Keratinocyte (primary cell): ENCODE data around the gene GBP6. TPM values are rescaled to one million over a fixed set of nuclear protein-coding genes. Genes with fewer than 3 reads are reported as not detected.
A peak's percentile ranks its signal among the peaks of the same experiment; 100 is the strongest.
"Not testable (repeated sequence)": the region's sequence is repeated elsewhere in the genome, so short reads cannot be mapped to it uniquely, and the experiment has no call there.

Experiments
- DNase-seq: peaks from one replicate; pipeline ENCODE4 v3.0.0-alpha.2; 2011; ENCODE audit warnings: low read depth, missing footprints, low spot score
- FAIRE-seq: peaks from 2 replicates; lab custom pipeline; 2011; peaks lifted over from hg19 to GRCh38; lab: Jason Lieb, UNC
- H2AFZ ChIP-seq: 2 replicates; pipeline ENCODE4 v1.6.0; 2012; ENCODE audit warnings: low read length, control low read depth, inconsistent platforms; ENCODE audit not compliant: control insufficient read depth
- H3K27ac ChIP-seq: 2 replicates; pipeline ENCODE4 v1.5.1; 2011; ENCODE audit warnings: low read length; ENCODE audit not compliant: control insufficient read depth, insufficient read depth
- H3K27me3 ChIP-seq: 3 replicates; pipeline ENCODE4 v1.6.0; 2011; ENCODE audit warnings: low read length; ENCODE audit not compliant: control insufficient read depth, insufficient read depth; ENCODE audit errors: extremely low read depth
- H3K36me3 ChIP-seq, 2 experiments: 2 replicates in 1 of 2; 3 replicates in 1 of 2; pipeline ENCODE4 v1.5.1; 2011; ENCODE audit warnings: low read length in 2 of 2, mild to moderate bottlenecking in 1 of 2; ENCODE audit not compliant: control insufficient read depth in 2 of 2, insufficient read depth in 2 of 2; ENCODE audit errors: extremely low read depth in 1 of 2
- H3K4me1 ChIP-seq: 3 replicates; pipeline ENCODE4 v1.5.1; 2011; ENCODE audit warnings: low read length; ENCODE audit not compliant: control insufficient read depth, insufficient read depth; ENCODE audit errors: extremely low read depth
- H3K4me2 ChIP-seq: 3 replicates; pipeline ENCODE4 v1.6.0; 2011; ENCODE audit warnings: low read depth, low read length; ENCODE audit not compliant: control insufficient read depth, insufficient read depth; ENCODE audit errors: extremely low read depth
- H3K4me3 ChIP-seq, 3 experiments: fragments of 200-600 bp in 1 of 3; sonication (generic) in 1 of 3; 2 replicates in 2 of 3; 3 replicates in 1 of 3; pipeline ENCODE4 v1.5.1; 2011 to 2016; ENCODE audit warnings: low read length in 3 of 3, mild to moderate bottlenecking in 3 of 3, control low read depth in 2 of 3, inconsistent platforms in 1 of 3, low read depth in 1 of 3, mixed read lengths in 1 of 3, mixed run types in 1 of 3, moderate library complexity in 1 of 3; ENCODE audit not compliant: control insufficient read depth in 2 of 3, insufficient read depth in 2 of 3; ENCODE audit errors: extremely low read depth in 1 of 3
- H3K79me2 ChIP-seq: 2 replicates; pipeline ENCODE4 v1.6.0; 2012; ENCODE audit warnings: low read length; ENCODE audit not compliant: control insufficient read depth, insufficient read depth
- H3K9ac ChIP-seq: 3 replicates; pipeline ENCODE4 v1.6.0; 2011; ENCODE audit warnings: low read length; ENCODE audit not compliant: control insufficient read depth, insufficient read depth; ENCODE audit errors: extremely low read depth
- H3K9me1 ChIP-seq: 3 replicates; pipeline ENCODE4 v1.6.0; 2011; ENCODE audit warnings: low read length; ENCODE audit not compliant: control insufficient read depth, insufficient read depth; ENCODE audit errors: extremely low read depth
- H3K9me3 ChIP-seq: 2 replicates; pipeline ENCODE4 v1.5.1; 2012; ENCODE audit warnings: low read depth, low read length; ENCODE audit not compliant: control insufficient read depth
- H4K20me1 ChIP-seq: 3 replicates; pipeline ENCODE4 v1.6.0; 2011; ENCODE audit warnings: low read length; ENCODE audit not compliant: control insufficient read depth, insufficient read depth; ENCODE audit errors: extremely low read depth
- EZH2 ChIP-seq: IDR thresholded peaks from one replicate; pipeline ENCODE4 v1.6.1; 2012; ENCODE audit warnings: inconsistent platforms, mild to moderate bottlenecking, low read length, moderate library complexity
- dilution Hi-C: fragments of 300-500 bp; cut with MboI; formaldehyde crosslinking; loops from one replicate; pipeline ENCODE4 v1.7.0; 2020; ENCODE audit warnings: low sequenced_read_pairs; ENCODE audit not compliant: extremely low pct_ligation_motif_present
- polyA plus RNA-seq, 5 experiments: library from polyadenylated mRNA; depleted of rRNA in 3 of 5; stranded (reverse) in 3 of 5; stranded (forward) in 1 of 5; unstranded in 1 of 5; fragments of >200 nt; gene quantifications; 1 replicate in 1 of 5; 2 replicates in 3 of 5; 3 replicates in 1 of 5; pipeline versions ENCODE4 v1.2.1 to v1.2.3, GENCODE V29; 2011 to 2012; ENCODE audit warnings: missing spikeins in 2 of 5, low read depth in 1 of 5, low replicate concordance in 1 of 5
- TF ChIP-seq, protein P1 (sequence below), 3 experiments: IDR thresholded peaks in 1 of 3; conservative IDR thresholded peaks in 1 of 3; optimal IDR thresholded peaks in 1 of 3; 2 replicates in 2 of 3; 3 replicates in 1 of 3; pipeline versions ENCODE3 to v1.5.1; 2011; ENCODE audit warnings: low read length in 3 of 3, mild to moderate bottlenecking in 3 of 3, moderate library complexity in 2 of 3, control low read depth in 1 of 3, inconsistent platforms in 1 of 3; ENCODE audit not compliant: insufficient read depth in 2 of 3; ENCODE audit errors: extremely low read depth in 1 of 3

GBP6 gene
- polyA plus RNA-seq, 1 donor (not counting 4 experiments of a cell fraction or from before 2014, with no cell fraction given): 9.4 TPM

DNA sequence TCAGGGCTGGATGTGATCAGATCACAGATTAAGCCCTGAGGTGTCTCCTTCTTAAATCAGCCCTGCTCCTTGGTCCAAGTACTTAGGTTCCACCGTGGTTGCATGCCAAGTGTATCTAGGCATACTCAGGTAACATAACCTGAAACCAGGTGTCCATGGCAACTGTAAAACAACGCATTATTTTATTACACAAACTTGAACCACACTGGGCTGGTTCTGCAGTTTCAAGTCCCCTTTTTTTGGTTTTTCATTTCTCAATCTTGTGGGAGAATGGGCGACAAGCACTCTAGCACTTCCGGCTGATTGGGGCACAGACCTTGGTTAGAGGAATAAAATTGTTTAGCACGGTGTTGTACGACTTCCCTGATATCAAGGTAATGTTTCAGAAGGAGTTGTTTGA is 65.2 kb downstream of the GBP6 start:
- no peak for DNase-seq
- dilution Hi-C loops: no loop called here

DNA sequence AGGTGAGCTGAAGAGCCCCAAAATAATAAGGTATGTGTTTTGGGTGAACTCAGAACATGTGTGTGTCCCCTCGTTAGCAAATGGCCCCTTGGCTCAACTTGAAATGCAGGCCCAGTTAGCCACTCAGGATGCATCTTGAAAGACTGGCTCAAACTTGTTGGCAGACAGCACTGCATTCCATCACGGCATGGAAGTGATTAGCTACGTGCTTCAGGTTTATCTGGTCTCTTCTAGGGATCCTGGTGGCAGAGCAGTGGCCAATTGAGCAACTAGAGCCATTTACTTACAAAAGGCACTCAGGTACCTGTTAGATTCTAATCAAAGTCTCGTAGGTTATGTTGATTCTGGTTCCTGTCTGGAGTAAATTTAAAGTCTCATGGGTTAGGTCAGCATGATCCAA is 65.8 kb downstream of the GBP6 start:
- H3K9me1 ChIP-seq, H3K27me3 ChIP-seq, H3K4me2 ChIP-seq, H4K20me1 ChIP-seq, H2AFZ ChIP-seq, H3K27ac ChIP-seq, dilution Hi-C loops, H3K9me3 ChIP-seq, H3K79me2 ChIP-seq, H3K4me3 ChIP-seq, DNase-seq, H3K4me1 ChIP-seq, H3K36me3 ChIP-seq, H3K9ac ChIP-seq: not testable (repeated sequence)
- FAIRE-seq: peak; percentile 100

More for the DNA sequence above, 65.2 kb downstream of the GBP6 start:
- TF ChIP-seq, protein P1, sequence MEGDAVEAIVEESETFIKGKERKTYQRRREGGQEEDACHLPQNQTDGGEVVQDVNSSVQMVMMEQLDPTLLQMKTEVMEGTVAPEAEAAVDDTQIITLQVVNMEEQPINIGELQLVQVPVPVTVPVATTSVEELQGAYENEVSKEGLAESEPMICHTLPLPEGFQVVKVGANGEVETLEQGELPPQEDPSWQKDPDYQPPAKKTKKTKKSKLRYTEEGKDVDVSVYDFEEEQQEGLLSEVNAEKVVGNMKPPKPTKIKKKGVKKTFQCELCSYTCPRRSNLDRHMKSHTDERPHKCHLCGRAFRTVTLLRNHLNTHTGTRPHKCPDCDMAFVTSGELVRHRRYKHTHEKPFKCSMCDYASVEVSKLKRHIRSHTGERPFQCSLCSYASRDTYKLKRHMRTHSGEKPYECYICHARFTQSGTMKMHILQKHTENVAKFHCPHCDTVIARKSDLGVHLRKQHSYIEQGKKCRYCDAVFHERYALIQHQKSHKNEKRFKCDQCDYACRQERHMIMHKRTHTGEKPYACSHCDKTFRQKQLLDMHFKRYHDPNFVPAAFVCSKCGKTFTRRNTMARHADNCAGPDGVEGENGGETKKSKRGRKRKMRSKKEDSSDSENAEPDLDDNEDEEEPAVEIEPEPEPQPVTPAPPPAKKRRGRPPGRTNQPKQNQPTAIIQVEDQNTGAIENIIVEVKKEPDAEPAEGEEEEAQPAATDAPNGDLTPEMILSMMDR (optimal IDR thresholded peaks at IDR 0.05 in 1 of 3, IDR thresholded peaks at IDR 0.05 in 1 of 3, conservative IDR thresholded peaks at IDR 0.05 in 1 of 3; ENCODE audit: extremely low read depth in 1 of 3, insufficient read depth in 2 of 3, low read length in 3 of 3): no peak
- TF ChIP-seq EZH2: no peak
- Histone ChIP-seq H3K9me1 (no peaks in the 10 kb centered on the region), H3K4me3 (no peak overlapping the region), H3K9ac (no peak overlapping the region), H3K4me1 (no peaks in the 10 kb centered on the region), H3K36me3 (no peaks in the 10 kb centered on the region), H3K27ac (no peak overlapping the region), H3K9me3 (no peaks in the 10 kb centered on the region), H2AFZ (no peak overlapping the region), H3K27me3 (no peaks in the 10 kb centered on the region), H3K4me2 (no peak overlapping the region), H3K79me2 (no peaks in the 10 kb centered on the region), H4K20me1 (no peaks in the 10 kb centered on the region)
- no peak for FAIRE-seq

DNA sequence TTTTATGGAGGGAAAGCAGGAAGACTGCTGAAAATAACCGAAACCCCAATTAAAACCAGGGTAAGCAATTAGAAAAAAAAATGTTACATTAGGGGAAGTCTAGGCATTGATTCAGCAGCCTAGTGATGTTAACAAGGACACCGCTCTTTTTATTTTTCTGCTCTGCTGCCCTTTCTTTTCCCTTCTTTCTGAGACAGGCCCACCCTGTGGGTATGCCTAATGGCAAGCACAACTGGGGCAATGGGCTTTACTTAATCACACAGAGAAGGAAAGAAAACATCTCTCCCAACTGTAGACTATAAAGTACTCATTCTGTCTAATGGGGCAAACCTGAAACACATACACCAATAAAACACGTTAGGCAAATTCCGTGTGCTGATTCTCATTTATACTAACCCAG is 69.6 kb downstream of the GBP6 start:
- Histone ChIP-seq H3K4me3 (no peak overlapping the region), H4K20me1 (no peaks in the 10 kb centered on the region), H3K27me3 (no peaks in the 10 kb centered on the region), H3K79me2 (no peaks in the 10 kb centered on the region), H3K9ac (no peak overlapping the region), H3K4me1 (no peaks in the 10 kb centered on the region), H3K36me3 (no peaks in the 10 kb centered on the region), H2AFZ (no peak overlapping the region), H3K27ac (no peak overlapping the region), H3K9me3 (peaks cover 2% of the 10 kb centered on the region), H3K9me1 (no peaks in the 10 kb centered on the region), H3K4me2 (no peak overlapping the region)
- DNase-seq (no peak), FAIRE-seq (no peak)
- TF ChIP-seq EZH2: no peak
- TF ChIP-seq, protein P1 (optimal IDR thresholded peaks at IDR 0.05 in 1 of 3, IDR thresholded peaks at IDR 0.05 in 1 of 3, conservative IDR thresholded peaks at IDR 0.05 in 1 of 3; ENCODE audit: extremely low read depth in 1 of 3, insufficient read depth in 2 of 3, low read length in 3 of 3): no peak
- dilution Hi-C loops: no loop called here

DNA sequence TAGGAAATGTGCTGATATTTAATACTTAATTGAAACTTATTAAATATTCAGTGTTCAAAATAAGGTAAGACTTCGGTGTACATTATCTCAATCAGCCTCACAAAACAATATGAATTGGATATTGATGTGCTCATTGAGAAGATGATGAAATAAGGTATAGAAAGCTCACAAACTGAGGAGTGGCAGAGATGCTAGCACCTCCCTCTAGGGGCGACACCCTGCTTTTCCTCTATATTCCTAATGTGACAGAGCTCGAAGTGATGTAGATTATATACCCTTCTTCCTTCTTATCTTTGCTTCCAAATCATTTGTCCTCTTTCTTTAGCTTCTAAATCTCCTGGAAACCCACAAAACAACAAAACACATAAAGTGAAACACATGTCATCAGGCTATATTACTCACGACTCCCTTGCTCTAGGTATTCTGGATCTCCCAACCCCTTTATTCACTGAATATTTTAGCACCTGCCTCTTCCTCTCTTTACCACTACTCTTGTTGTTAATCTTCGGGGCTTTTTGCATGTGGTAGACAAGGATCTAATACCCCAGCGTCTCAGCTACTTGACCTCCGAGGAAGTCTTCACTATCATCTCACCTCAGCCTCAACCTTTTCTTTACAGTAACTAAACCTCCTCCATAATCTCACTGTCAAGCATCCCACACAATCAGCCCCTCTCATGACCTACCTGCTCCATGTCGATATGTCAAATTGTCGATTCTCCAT is 70.4 kb downstream of the GBP6 start:
- H3K36me3 ChIP-seq, H3K9ac ChIP-seq, H3K27ac ChIP-seq, H3K9me3 ChIP-seq, H4K20me1 ChIP-seq, H3K4me3 ChIP-seq, H2AFZ ChIP-seq, H3K79me2 ChIP-seq, H3K9me1 ChIP-seq, H3K4me2 ChIP-seq, H3K4me1 ChIP-seq, FAIRE-seq, dilution Hi-C loops, H3K27me3 ChIP-seq, DNase-seq: not testable (repeated sequence)
